HG03378 (cell line): ENCODE data around the gene YWHAG.

Experiments used
- ATAC-seq: cut with Tn5 transposase; IDR thresholded peaks from one replicate; pipeline ENCODE4 v1.9.1; 2021; ENCODE audit warnings: mild to moderate bottlenecking, moderate library complexity; ENCODE audit not compliant: unreplicated experiment

Gene YWHAG

GRCh38 chr7:76278540-76278939 lies 80.3 kb downstream of the YWHAG start:
- no peak for ATAC-seq
